Mucosa of descending colon (tissue), 3 donors: Measurements from ENCODE around the gene RNF138. TPM values are rescaled to one million over a fixed set of nuclear protein-coding genes. Genes with fewer than 3 reads are reported as not detected.

Experiments
- ATAC-seq: fragments of 200-7000 bp; cut with Tn5 transposase; one replicate; pipeline ENCODE4 v1.9.1; 2020; ENCODE audit warnings: mild to moderate bottlenecking, moderate library complexity
- DNase-seq, 3 donors: peaks; one replicate each; pipeline ENCODE4 v3.0.0-alpha.2; 2020
- H3K36me3 ChIP-seq: fragments of 200-600 bp; one replicate; pipeline ENCODE4 v1.8.0; 2021; ENCODE audit warnings: low read depth, mild to moderate bottlenecking
- H3K4me1 ChIP-seq: fragments of 200-600 bp; one replicate; pipeline ENCODE4 v1.8.0; 2021; ENCODE audit warnings: low read depth, mild to moderate bottlenecking
- H3K4me3 ChIP-seq: fragments of 200-600 bp; one replicate; pipeline ENCODE4 v1.8.0; 2021; ENCODE audit warnings: mild to moderate bottlenecking
- H3K9me3 ChIP-seq: fragments of 200-600 bp; one replicate; pipeline ENCODE4 v1.8.0; 2021; ENCODE audit warnings: mild to moderate bottlenecking
- intact Hi-C, 2 donors: fragments of 100-400 bp; cut with DNase I in 1 of 2; cut with micrococcal nuclease in 1 of 2; formaldehyde crosslinking; loops; one replicate each; pipeline versions ENCODE4 v1.11.0 to v1.11.1; 2022; cut with DNase I, micrococcal nuclease
- total RNA-seq, 3 donors: library from RNA; stranded (reverse); fragmentation: NEBNext Ultra II Directional in 2 of 3; extraction: Animal tissue kit (Norgen Biotek cat#: 25700) in 2 of 3; gene quantifications; one replicate each; pipeline versions ENCODE4 v1.2.1 to v1.2.4, GENCODE V29; 2021 to 2023
- TF ChIP-seq, protein P1 (sequence below): fragments of 200-600 bp; IDR thresholded peaks from one replicate; pipeline ENCODE4 v1.8.0; 2022; ENCODE audit warnings: antibody characterized with exemption, mild to moderate bottlenecking
- donor health status: DM: no; HTN: no; CAD: no; lungs with moderate emphysema.
- donor health status: DM: no; HTN: no; CAD: no.
- donor health status: DM: no; HTN: yes; CAD: no.

Gene RNF138
- total RNA-seq, 3 donors from 2014 or later = 37.3 to 74.3 (median 45.7) TPM

DNA sequence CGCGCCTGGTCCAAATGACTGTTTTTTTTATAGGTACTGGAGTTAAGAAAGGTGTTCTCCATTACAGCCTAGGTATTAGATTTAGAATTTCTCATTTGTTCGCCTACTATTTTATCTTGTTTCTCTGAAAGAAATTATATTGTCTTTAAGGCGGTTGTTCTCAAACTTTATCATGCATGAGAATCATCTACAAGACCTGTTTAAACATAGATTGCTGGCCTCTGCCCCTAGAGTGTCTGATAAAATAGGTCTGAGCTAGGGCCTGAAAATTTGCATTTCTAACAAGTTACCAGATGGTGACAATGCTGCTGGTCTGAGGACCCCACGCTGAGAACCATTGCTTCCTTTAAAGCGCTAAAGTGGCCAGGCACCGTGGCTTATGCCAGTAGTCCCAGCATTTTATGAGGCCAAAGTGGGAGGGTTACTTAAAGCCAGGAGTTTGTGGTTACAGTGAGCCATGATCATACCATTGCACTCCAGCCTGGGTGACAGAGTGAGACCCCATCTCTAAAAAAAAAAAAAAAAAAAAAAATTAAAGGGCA, 34.0 kb upstream of the RNF138 start:
- DNase-seq (no peak), ATAC-seq (no peak)
- intact Hi-C loops = no loop called here
- H3K9me3 ChIP-seq = no peaks in the 10 kb centered on the region
- H3K4me1 ChIP-seq = peaks cover 7% of the 10 kb centered on the region
- H3K4me3 ChIP-seq = no peak overlapping the region
- no peaks in the 10 kb centered on the region for H3K36me3 ChIP-seq
- TF ChIP-seq, protein P1, sequence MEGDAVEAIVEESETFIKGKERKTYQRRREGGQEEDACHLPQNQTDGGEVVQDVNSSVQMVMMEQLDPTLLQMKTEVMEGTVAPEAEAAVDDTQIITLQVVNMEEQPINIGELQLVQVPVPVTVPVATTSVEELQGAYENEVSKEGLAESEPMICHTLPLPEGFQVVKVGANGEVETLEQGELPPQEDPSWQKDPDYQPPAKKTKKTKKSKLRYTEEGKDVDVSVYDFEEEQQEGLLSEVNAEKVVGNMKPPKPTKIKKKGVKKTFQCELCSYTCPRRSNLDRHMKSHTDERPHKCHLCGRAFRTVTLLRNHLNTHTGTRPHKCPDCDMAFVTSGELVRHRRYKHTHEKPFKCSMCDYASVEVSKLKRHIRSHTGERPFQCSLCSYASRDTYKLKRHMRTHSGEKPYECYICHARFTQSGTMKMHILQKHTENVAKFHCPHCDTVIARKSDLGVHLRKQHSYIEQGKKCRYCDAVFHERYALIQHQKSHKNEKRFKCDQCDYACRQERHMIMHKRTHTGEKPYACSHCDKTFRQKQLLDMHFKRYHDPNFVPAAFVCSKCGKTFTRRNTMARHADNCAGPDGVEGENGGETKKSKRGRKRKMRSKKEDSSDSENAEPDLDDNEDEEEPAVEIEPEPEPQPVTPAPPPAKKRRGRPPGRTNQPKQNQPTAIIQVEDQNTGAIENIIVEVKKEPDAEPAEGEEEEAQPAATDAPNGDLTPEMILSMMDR = no peak

DNA sequence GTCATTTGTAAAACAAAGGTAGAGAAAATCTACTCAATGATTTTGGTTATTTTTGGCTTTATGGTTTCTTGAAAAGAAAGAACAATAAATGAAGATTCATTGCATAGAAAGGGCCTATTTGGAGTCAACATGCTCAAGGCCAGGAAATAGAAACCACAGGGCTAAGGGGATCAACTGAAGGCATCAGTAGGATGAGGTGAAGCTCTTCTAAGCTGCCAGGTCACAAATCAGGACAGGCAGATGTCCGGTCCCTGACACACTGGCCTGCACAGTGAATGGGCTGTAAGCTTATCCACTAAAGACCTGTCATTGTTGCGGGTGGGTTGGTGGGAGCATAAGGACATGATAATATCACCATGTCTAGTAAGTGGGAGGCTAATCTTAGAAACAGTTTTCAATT, 31.6 kb upstream of the RNF138 start:
- intact Hi-C loops = no loop called here
- Histone ChIP-seq H3K36me3 (no peaks in the 10 kb centered on the region), H3K4me3 (no peak overlapping the region), H3K4me1 (peaks cover 7% of the 10 kb centered on the region), H3K9me3 (no peaks in the 10 kb centered on the region)
- ATAC-seq (no peak), DNase-seq (no peak)
- TF ChIP-seq, protein P1 = no peak

DNA sequence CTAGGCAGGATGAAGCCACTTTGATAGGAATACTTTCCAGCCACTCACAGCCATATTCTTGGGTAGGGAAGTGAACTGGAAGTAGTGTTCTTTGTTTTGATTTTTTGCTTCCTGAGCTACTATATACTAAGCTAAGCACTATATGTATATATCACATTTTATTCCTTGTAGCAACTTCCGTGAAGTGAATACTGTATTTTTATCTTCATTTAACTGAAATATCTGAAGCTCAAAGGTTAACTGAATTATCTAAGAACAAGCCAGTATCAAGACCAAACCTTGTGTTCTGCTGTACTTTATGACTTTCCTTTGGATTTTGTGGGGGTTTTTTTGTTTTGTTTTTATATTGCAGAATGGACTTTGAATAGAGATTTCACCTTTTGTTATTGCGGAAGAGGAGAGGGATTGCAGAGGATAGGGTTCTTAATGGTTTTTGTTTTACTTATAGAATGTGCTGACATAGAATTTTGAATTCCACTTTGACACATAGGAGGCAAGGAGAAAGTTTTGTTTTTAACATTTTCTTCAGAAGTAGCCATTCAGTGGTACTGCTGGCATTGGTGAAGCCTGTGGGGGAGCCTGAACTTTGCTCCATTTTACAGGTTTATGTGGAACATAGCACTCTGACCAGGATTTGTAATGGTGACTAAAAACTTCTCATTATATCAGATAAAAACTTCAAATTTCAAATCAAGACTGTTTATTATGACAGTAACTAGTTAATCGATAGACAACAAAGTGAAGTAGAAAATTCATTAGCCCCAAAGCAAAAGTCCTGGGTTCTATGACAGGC, 24.1 kb upstream of the RNF138 start:
- TF ChIP-seq, protein P1 = no peak
- intact Hi-C loops = no loop called here
- Histone ChIP-seq H3K4me1 (peaks cover 10% of the 10 kb centered on the region), H3K9me3 (no peaks in the 10 kb centered on the region), H3K36me3 (no peaks in the 10 kb centered on the region), H3K4me3 (no peak overlapping the region)
- ATAC-seq (peak; percentile 92), DNase-seq (peak in 1 of 3 donors; percentile 32)

DNA sequence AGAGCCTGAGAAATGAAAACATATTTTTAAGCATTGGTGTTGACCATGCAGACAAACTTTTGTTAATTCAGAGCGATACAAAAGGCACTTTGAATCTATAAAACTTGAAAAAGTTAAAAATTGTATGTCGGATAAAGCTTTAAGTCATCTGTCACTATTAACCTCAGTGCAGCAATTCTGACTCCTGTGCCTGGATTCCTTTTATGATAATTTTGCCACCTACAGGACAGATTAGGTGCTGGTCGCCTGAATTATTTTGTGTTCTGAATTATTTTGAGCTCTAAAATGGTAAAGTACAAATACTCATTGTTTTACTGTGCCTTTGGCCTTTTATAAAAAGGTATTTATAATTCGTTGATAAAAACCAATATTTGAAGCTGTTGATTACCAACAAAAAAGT, 19.4 kb upstream of the RNF138 start:
- peaks cover 6% of the 10 kb centered on the region for H3K4me1 ChIP-seq
- ATAC-seq (peak; percentile 56), DNase-seq (no peak)

DNA sequence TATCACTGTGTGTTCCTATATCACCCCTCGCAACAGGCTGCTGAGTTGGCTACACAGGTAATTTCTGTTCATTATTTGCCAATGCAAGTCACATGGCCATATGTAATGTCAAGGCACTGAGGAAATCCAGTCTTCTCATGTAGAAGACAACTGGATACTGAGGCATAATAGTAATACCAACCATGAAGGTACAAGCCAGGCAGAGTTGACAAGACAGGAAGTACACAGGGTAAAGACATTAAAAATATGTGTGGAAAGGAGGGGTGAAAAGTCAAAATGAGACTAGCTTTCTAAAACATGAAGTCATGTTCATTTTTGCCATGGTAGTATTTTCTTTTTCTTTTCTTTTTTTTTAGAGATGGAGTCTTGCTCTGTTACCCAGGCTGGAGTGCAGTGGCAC, 17.5 kb upstream of the RNF138 start:
- intact Hi-C loops = no loop called here
- TF ChIP-seq, protein P1 = no peak
- Histone ChIP-seq H3K36me3 (no peaks in the 10 kb centered on the region), H3K9me3 (no peaks in the 10 kb centered on the region), H3K4me3 (no peak overlapping the region), H3K4me1 (no peaks in the 10 kb centered on the region)
- ATAC-seq (no peak), DNase-seq (no peak)

More for the DNA sequence above, 19.4 kb upstream of the RNF138 start:
- TF ChIP-seq, protein P1 = peak; percentile 13
- intact Hi-C loops = no loop called here
- Histone ChIP-seq H3K4me3 (no peak overlapping the region), H3K9me3 (no peaks in the 10 kb centered on the region), H3K36me3 (no peaks in the 10 kb centered on the region)
